HEK293 (cell line): Measurements from ENCODE around the gene MXRA8.
A peak's percentile ranks its signal among the peaks of the same experiment; 100 is the strongest.

Experiments used
- CTCF ChIA-PET: fragments of 350-600 bp; formaldehyde crosslinking; extraction: SDS; loops from one replicate; lab custom pipeline; 2021; ENCODE audit warnings: antibody characterized with exemption; lab: Yijun Ruan, JAX
- POLR2A ChIA-PET: fragments of 300-600 bp; formaldehyde crosslinking; extraction: SDS; loops from one replicate; lab custom pipeline; 2020; ENCODE audit warnings: antibody characterized with exemption, inconsistent platforms; lab: Yijun Ruan, JAX
- H3K27ac ChIP-seq: fragments of 200-500 bp; sonication (Bioruptor generic); 2 replicates; pipeline ENCODE4 v1.5.1; 2014; ENCODE audit warnings: low read depth, low read length, control low read depth, inconsistent platforms; ENCODE audit errors: extremely low read depth
- H3K36me3 ChIP-seq, 2 experiments: fragments of 200-500 bp in 1 of 2; sonication (Bioruptor generic) in 1 of 2; 1 replicate in 1 of 2; 2 replicates in 1 of 2; pipeline ENCODE4 v1.5.1; 2014 to 2017; ENCODE audit warnings: inconsistent platforms in 2 of 2, low read length in 2 of 2; ENCODE audit not compliant: control insufficient read depth in 2 of 2, insufficient read depth in 1 of 2
- H3K4me1 ChIP-seq: fragments of 200-500 bp; sonication (Bioruptor generic); 2 replicates; pipeline ENCODE4 v1.5.1; 2014; ENCODE audit warnings: mild to moderate bottlenecking, low read length, inconsistent platforms; ENCODE audit not compliant: control insufficient read depth, insufficient read depth
- H3K4me3 ChIP-seq: 2 replicates; pipeline ENCODE4 v1.5.1; 2011; ENCODE audit warnings: low read depth, mild to moderate bottlenecking, control low read depth, low read length, moderate library complexity
- H3K9me3 ChIP-seq: fragments of 200-500 bp; sonication (Bioruptor generic); 2 replicates; pipeline ENCODE4 v1.5.1; 2014; ENCODE audit warnings: low read depth, low read length, inconsistent platforms; ENCODE audit not compliant: control insufficient read depth, insufficient read depth
- EGR2 ChIP-seq: fragments of 450-650 bp; formaldehyde crosslinking; IDR thresholded peaks from 2 replicates; pipeline ENCODE4 v1.5.1; 2016; ENCODE audit warnings: low read depth, missing biosample characterization, missing genetic modification characterization
- GFI1B ChIP-seq: fragments of 450-650 bp; formaldehyde crosslinking; IDR thresholded peaks from 2 replicates; pipeline ENCODE4 v1.5.1; 2016; ENCODE audit warnings: missing biosample characterization, missing genetic modification characterization
- GLIS1 ChIP-seq: fragments of 450-650 bp; formaldehyde crosslinking; IDR thresholded peaks from 2 replicates; pipeline ENCODE4 v1.5.1; 2016; ENCODE audit warnings: missing biosample characterization, missing genetic modification characterization
- GLIS2 ChIP-seq: fragments of 450-650 bp; formaldehyde crosslinking; IDR thresholded peaks from 2 replicates; pipeline ENCODE4 v1.5.1; 2016; ENCODE audit warnings: missing biosample characterization, missing genetic modification characterization
- KLF1 ChIP-seq: fragments of 450-650 bp; formaldehyde crosslinking; IDR thresholded peaks from 2 replicates; pipeline ENCODE4 v1.5.1; 2016; ENCODE audit warnings: missing biosample characterization, missing genetic modification characterization
- KLF7 ChIP-seq: fragments of 450-650 bp; formaldehyde crosslinking; IDR thresholded peaks from 2 replicates; pipeline ENCODE4 v1.5.1; 2016; ENCODE audit warnings: missing biosample characterization, missing genetic modification characterization, borderline replicate concordance
- KLF8 ChIP-seq: fragments of 450-650 bp; formaldehyde crosslinking; IDR thresholded peaks from 2 replicates; pipeline ENCODE4 v1.5.1; 2016; ENCODE audit warnings: missing biosample characterization, missing genetic modification characterization
- PATZ1 ChIP-seq: fragments of 450-650 bp; formaldehyde crosslinking; IDR thresholded peaks from 2 replicates; pipeline ENCODE4 v1.5.1; 2016; ENCODE audit warnings: missing biosample characterization, missing genetic modification characterization
- ZBTB48 ChIP-seq: fragments of 450-650 bp; formaldehyde crosslinking; IDR thresholded peaks from 2 replicates; pipeline ENCODE4 v1.5.1; 2016; ENCODE audit warnings: missing biosample characterization, missing genetic modification characterization
- ZBTB49 ChIP-seq: fragments of 450-650 bp; formaldehyde crosslinking; IDR thresholded peaks from 2 replicates; pipeline ENCODE4 v1.5.1; 2016; ENCODE audit warnings: missing biosample characterization, missing genetic modification characterization, low read depth
- ZNF138 ChIP-seq: fragments of 450-650 bp; formaldehyde crosslinking; IDR thresholded peaks from 2 replicates; pipeline ENCODE4 v1.5.1; 2016; ENCODE audit warnings: missing biosample characterization, missing genetic modification characterization, borderline replicate concordance
- ZNF174 ChIP-seq: fragments of 450-650 bp; formaldehyde crosslinking; IDR thresholded peaks from 2 replicates; pipeline ENCODE4 v1.5.0; 2017; ENCODE audit warnings: missing biosample characterization, mild to moderate bottlenecking, missing genetic modification characterization
- ZNF2 ChIP-seq: fragments of 450-650 bp; formaldehyde crosslinking; IDR thresholded peaks from 2 replicates; pipeline ENCODE4 v1.5.1; 2016; ENCODE audit warnings: missing biosample characterization, missing genetic modification characterization
- ZNF280C ChIP-seq: fragments of 450-650 bp; formaldehyde crosslinking; IDR thresholded peaks from 2 replicates; pipeline ENCODE4 v1.5.1; 2016; ENCODE audit warnings: missing biosample characterization, missing genetic modification characterization
- ZNF335 ChIP-seq: fragments of 450-650 bp; formaldehyde crosslinking; conservative IDR thresholded peaks from 2 replicates; pipeline ENCODE4 v1.5.1; 2016; ENCODE audit warnings: missing biosample characterization, missing genetic modification characterization
- ZNF473 ChIP-seq: fragments of 450-650 bp; formaldehyde crosslinking; IDR thresholded peaks from 2 replicates; pipeline ENCODE4 v1.5.1; 2017; ENCODE audit warnings: missing biosample characterization, missing genetic modification characterization
- ZNF544 ChIP-seq: fragments of 450-650 bp; formaldehyde crosslinking; IDR thresholded peaks from 2 replicates; pipeline ENCODE4 v1.5.0; 2017; ENCODE audit warnings: missing biosample characterization, missing genetic modification characterization
- ZNF600 ChIP-seq: fragments of 450-650 bp; formaldehyde crosslinking; IDR thresholded peaks from 2 replicates; pipeline ENCODE4 v1.5.1; 2016; ENCODE audit warnings: missing biosample characterization, missing genetic modification characterization
- ZNF664 ChIP-seq: fragments of 450-650 bp; formaldehyde crosslinking; IDR thresholded peaks from 2 replicates; pipeline ENCODE4 v1.5.1; 2016; ENCODE audit warnings: missing biosample characterization, missing genetic modification characterization
- ZNF76 ChIP-seq: fragments of 450-650 bp; formaldehyde crosslinking; IDR thresholded peaks from 2 replicates; pipeline ENCODE4; 2016; ENCODE audit warnings: low read depth, missing biosample characterization, missing genetic modification characterization, borderline replicate concordance
- ZNF777 ChIP-seq: fragments of 450-650 bp; formaldehyde crosslinking; IDR thresholded peaks from 2 replicates; pipeline ENCODE4 v1.5.1; 2017; ENCODE audit warnings: missing biosample characterization, missing genetic modification characterization, borderline replicate concordance
- ZNF830 ChIP-seq: fragments of 450-650 bp; IDR thresholded peaks from 2 replicates; pipeline ENCODE4 v1.5.0; 2018; ENCODE audit warnings: missing biosample characterization, missing genetic modification characterization, low read depth, mild to moderate bottlenecking, moderate library complexity
- TF ChIP-seq, protein P1 (sequence below): IDR thresholded peaks from 2 replicates; pipeline ENCODE4 v1.6.1; 2011; ENCODE audit warnings: mild to moderate bottlenecking, low read depth, low read length, borderline replicate concordance
- TF ChIP-seq, protein P2 (sequence below): fragments of 450-650 bp; formaldehyde crosslinking; IDR thresholded peaks from 2 replicates; pipeline ENCODE4 v1.5.1; 2017; ENCODE audit warnings: missing biosample characterization, missing genetic modification characterization

The MXRA8 gene

GRCh38 chr1:1352786-1353388 lies 5.5 kb downstream of the MXRA8 start (continued):
- TF ChIP-seq ZNF777 (tag by site-specific recombination) (no peak), GLIS2 (tag by site-specific recombination) (peak; percentile 53), ZNF544 (tag by site-specific recombination) (no peak), ZNF138 (tag by site-specific recombination) (no peak), ZNF473 (tag by site-specific recombination) (no peak), ZNF76 (tag by site-specific recombination) (no peak), ZNF335 (tag by site-specific recombination) (no peak), PATZ1 (no peak), ZNF664 (tag by site-specific recombination) (no peak)
- TF ChIP-seq, protein P1, sequence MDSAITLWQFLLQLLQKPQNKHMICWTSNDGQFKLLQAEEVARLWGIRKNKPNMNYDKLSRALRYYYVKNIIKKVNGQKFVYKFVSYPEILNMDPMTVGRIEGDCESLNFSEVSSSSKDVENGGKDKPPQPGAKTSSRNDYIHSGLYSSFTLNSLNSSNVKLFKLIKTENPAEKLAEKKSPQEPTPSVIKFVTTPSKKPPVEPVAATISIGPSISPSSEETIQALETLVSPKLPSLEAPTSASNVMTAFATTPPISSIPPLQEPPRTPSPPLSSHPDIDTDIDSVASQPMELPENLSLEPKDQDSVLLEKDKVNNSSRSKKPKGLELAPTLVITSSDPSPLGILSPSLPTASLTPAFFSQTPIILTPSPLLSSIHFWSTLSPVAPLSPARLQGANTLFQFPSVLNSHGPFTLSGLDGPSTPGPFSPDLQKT, result no peak

- ChIA-PET POLR2A (interaction anchor here (0.6 to 1.3 kb wide), 5 partner anchors 23 to 153 kb away, joined by 3 to 5 read pairs (median 3); partner anchors contain the start of genes AURKAIP1 and CCNL2), CTCF (interaction anchor here (0.6 to 2.7 kb wide), 4 partner anchors 8 to 26 kb away, joined by 3 to 15 read pairs (median 6); partner anchors contain the start of gene AURKAIP1)
- no peak overlapping the region for H3K4me3 ChIP-seq
- no peaks in the 10 kb centered on the region for H3K9me3 ChIP-seq
- H3K36me3 ChIP-seq, result peaks cover 0 to 2% of the 10 kb centered on the region in 2 experiments; a peak in 1 of 3 replicates
- peaks cover 14% of the 10 kb centered on the region for H3K4me1 ChIP-seq
- H3K27ac ChIP-seq, result no peak overlapping the region
- TF ChIP-seq KLF8 (tag by site-specific recombination), result 0 out of 2 replicates have a peak, but pooled peaks have one; percentile 28
- TF ChIP-seq, protein P2, sequence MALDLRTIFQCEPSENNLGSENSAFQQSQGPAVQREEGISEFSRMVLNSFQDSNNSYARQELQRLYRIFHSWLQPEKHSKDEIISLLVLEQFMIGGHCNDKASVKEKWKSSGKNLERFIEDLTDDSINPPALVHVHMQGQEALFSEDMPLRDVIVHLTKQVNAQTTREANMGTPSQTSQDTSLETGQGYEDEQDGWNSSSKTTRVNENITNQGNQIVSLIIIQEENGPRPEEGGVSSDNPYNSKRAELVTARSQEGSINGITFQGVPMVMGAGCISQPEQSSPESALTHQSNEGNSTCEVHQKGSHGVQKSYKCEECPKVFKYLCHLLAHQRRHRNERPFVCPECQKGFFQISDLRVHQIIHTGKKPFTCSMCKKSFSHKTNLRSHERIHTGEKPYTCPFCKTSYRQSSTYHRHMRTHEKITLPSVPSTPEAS, result no peak
- TF ChIP-seq KLF1 (tag by site-specific recombination), result no peak
- 0 out of 2 replicates have a peak, but pooled peaks have one; percentile 51 for TF ChIP-seq GLIS2 (tag by site-specific recombination)
- no peak for TF ChIP-seq ZNF280C (tag by site-specific recombination)
- 0 out of 2 replicates have a peak, but pooled peaks have one; percentile 22 for TF ChIP-seq GLIS1
- no peak for TF ChIP-seq ZNF830 (tag by site-specific recombination)
- no peak for TF ChIP-seq ZNF2
- TF ChIP-seq ZNF600 (tag by site-specific recombination), result peak; percentile 96
- no peak for TF ChIP-seq KLF7
- TF ChIP-seq ZBTB48, result no peak
- no peak for TF ChIP-seq GFI1B
- TF ChIP-seq ZNF174, result no peak
- TF ChIP-seq EGR2, result peak; percentile 48; the same call in 1 of the 2 replicates
- TF ChIP-seq ZBTB49, result no peak
Measured at GRCh38 chr1:1351511-1352427, 6.6 kb downstream of the MXRA8 start.
